HPDE6-E6E7 (cell line): Measurements from ENCODE around the gene PAQR7.

Experiments
- DNase-seq: peaks from one replicate; pipeline ENCODE4 v3.0.0; 2011; ENCODE audit warnings: missing footprints; ENCODE audit errors: extremely low spot score

Gene PAQR7

GRCh38 chr1:25816112-25816718, 59.3 kb downstream of the PAQR7 start:
- DNase-seq: no peak

- no peak for DNase-seq
These were observed 60.0 kb downstream of the PAQR7 start for GRCh38 chr1:25815208-25816111.

- no peak for DNase-seq
These were observed 60.9 kb downstream of the PAQR7 start for GRCh38 chr1:25814549-25815087.

DNA sequence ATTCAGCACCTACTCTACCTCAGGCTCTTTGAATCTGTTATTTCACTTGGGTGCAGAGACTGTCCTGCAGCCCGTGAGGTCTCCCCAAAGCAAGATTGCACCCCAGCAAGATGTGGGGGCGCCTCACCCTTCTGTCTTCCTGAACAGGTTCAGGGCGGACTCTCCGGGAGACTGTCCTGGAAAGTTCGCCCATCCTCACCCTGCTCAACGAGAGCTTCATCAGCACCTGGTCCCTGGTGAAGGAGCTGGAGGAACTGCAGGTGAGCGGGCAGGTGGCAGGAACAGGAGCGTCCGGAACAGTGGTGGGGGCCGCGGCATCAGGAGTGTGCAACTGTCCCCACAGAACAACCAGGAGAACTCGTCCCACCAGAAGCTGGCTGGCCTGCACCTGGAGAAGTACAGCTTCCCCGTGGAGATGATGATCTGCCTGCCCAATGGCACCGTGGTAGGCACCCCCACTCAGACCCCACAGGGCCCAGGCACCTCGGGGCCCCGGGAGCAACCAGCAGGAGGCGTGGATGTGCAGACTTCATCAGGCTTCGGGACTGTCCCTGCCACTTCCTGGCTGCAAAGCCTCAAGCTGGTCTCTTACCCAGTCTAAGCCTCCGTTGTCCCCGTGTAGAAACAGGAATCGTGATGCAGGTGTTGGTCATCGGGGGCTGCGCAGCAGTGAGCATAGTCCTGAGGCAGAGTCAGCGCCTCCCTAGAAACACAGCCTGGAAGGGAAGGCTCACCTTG, 61.6 kb downstream of the PAQR7 start:
- DNase-seq: no peak

DNA sequence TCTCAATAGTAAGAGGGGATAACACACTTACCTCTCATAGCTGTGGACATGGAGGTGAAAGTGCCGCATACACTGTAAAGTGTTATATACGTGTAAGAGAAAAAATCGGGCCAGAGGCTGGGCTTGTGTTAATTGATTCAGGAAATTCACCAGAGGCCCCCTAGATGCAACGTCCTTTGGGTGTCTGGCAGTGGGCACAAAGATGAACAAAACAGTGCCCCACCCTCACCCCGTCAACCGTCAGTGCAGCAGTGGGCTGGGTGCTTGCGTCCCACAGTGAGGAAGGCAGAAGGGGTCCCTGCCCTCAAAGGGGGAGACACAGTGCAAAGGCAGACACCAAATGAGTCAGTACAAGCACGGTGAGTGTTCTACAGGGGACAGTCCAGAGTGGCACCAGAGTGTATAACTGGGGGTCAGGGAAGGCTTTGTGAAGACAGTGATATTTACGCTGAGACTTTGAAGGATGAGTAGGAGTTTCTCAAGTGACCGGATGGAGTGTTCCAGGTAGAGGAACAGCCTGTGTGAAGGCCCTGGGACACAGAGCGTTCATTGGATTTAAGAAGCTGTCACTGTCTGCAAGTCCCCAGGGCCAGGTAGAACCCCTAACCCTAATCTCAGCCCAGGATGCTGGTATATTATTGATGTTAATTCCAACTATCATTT, 62.3 kb downstream of the PAQR7 start:
- no peak for DNase-seq
